WTC11 (cell line): ENCODE measurements around the gene TRPM7. TPM values are rescaled to one million over a fixed set of nuclear protein-coding genes. Genes with fewer than 3 reads are reported as not detected.

Source experiments
- ATAC-seq: fragments of 200-7000 bp; cut with Tn5 transposase; 2 replicates; pipeline ENCODE4 v1.10.0; 2021; ENCODE audit warnings: mild to moderate bottlenecking, moderate library complexity
- CTCF ChIA-PET: fragments of 300-600 bp; sonication (Branson Sonifier 250); formaldehyde crosslinking; loops from one replicate; lab custom pipeline; 2021; ENCODE audit warnings: antibody characterized with exemption; lab: Charles Lee
- POLR2A ChIA-PET: fragments of 350-600 bp; sonication (Branson Sonifier 250); formaldehyde crosslinking; loops from one replicate; lab custom pipeline; 2021; ENCODE audit warnings: antibody characterized with exemption; lab: Charles Lee
- DNase-seq: peaks from one replicate; pipeline ENCODE4 v3.0.0; 2021; ENCODE audit warnings: low spot score
- H3K27ac Mint-ChIP-seq: 2 replicates; pipeline ENCODE4 v1.8.0; 2021; ENCODE audit warnings: mixed read lengths
- H3K27me3 Mint-ChIP-seq: 2 replicates; pipeline ENCODE4 v1.8.0; 2021; ENCODE audit warnings: low read depth, mild to moderate bottlenecking, moderate library complexity, mixed read lengths
- H3K36me3 Mint-ChIP-seq: 2 replicates; pipeline ENCODE4 v1.8.0; 2021; ENCODE audit warnings: mixed read lengths
- H3K4me1 Mint-ChIP-seq: 2 replicates; pipeline ENCODE4 v1.8.0; 2022; ENCODE audit warnings: mixed read lengths
- H3K4me3 Mint-ChIP-seq: 2 replicates; pipeline ENCODE4 v1.8.0; 2021; ENCODE audit warnings: mild to moderate bottlenecking, moderate library complexity, mixed read lengths
- H3K9me3 Mint-ChIP-seq: 2 replicates; pipeline ENCODE4 v1.8.0; 2021; ENCODE audit warnings: mixed read lengths
- ATF1 ChIP-seq: sonication (generic); formaldehyde crosslinking; IDR thresholded peaks from 2 replicates; pipeline ENCODE4 v1.8.1; 2023; ENCODE audit warnings: mild to moderate bottlenecking, moderate library complexity, missing genetic modification reagents
- ESRRA ChIP-seq: sonication (generic); formaldehyde crosslinking; IDR thresholded peaks from 2 replicates; pipeline ENCODE4 v1.8.1; 2022; ENCODE audit warnings: mild to moderate bottlenecking, missing genetic modification reagents, borderline replicate concordance
- FOXK1 ChIP-seq: sonication (generic); formaldehyde crosslinking; IDR thresholded peaks from 2 replicates; pipeline ENCODE4 v1.8.0; 2022; ENCODE audit warnings: mild to moderate bottlenecking, moderate library complexity, missing genetic modification reagents
- NFE2L1 ChIP-seq: sonication (generic); formaldehyde crosslinking; IDR thresholded peaks from 2 replicates; pipeline ENCODE4 v1.8.1; 2023; ENCODE audit warnings: missing genetic modification reagents
- NR3C1 ChIP-seq: sonication (generic); formaldehyde crosslinking; conservative IDR thresholded peaks from 2 replicates; pipeline ENCODE4 v1.8.1; 2023; ENCODE audit warnings: low read depth, mild to moderate bottlenecking, missing genetic modification reagents
- SP1 ChIP-seq: sonication (generic); formaldehyde crosslinking; conservative IDR thresholded peaks from 2 replicates; pipeline ENCODE4 v1.8.1; 2022; ENCODE audit warnings: missing genetic modification reagents
- ZBTB21 ChIP-seq: sonication (generic); formaldehyde crosslinking; IDR thresholded peaks from 2 replicates; pipeline ENCODE4 v1.8.1; 2023; ENCODE audit warnings: mild to moderate bottlenecking, missing genetic modification reagents, borderline replicate concordance
- ZNF121 ChIP-seq: sonication (generic); formaldehyde crosslinking; IDR thresholded peaks from 2 replicates; pipeline ENCODE4 v1.8.0; 2023; ENCODE audit warnings: missing genetic modification reagents
- ZNF416 ChIP-seq: fragments of 250-450 bp; sonication (Bioruptor Pico); IDR thresholded peaks from 2 replicates; pipeline ENCODE4 v1.9.0; 2021; ENCODE audit warnings: mild to moderate bottlenecking, inconsistent platforms
- total RNA-seq: library from RNA; stranded (reverse); gene quantifications from 3 replicates; pipeline ENCODE4 v1.2.3, GENCODE V29; 2021
- TF ChIP-seq, protein P1 (sequence below): sonication (generic); formaldehyde crosslinking; IDR thresholded peaks from 2 replicates; pipeline ENCODE4 v1.8.0; 2023; ENCODE audit warnings: missing genetic modification reagents
- TF ChIP-seq, protein P2 (sequence below): sonication (generic); formaldehyde crosslinking; IDR thresholded peaks from 2 replicates; pipeline ENCODE4 v1.8.1; 2023; ENCODE audit warnings: mild to moderate bottlenecking, missing genetic modification reagents, moderate library complexity
- TF ChIP-seq, protein P3 (sequence below): sonication (generic); formaldehyde crosslinking; IDR thresholded peaks from 2 replicates; pipeline ENCODE4 v1.8.0; 2022; ENCODE audit warnings: mild to moderate bottlenecking, missing genetic modification reagents
- TF ChIP-seq, protein P4 (sequence below): sonication (generic); formaldehyde crosslinking; conservative IDR thresholded peaks from 2 replicates; pipeline ENCODE4 v1.8.1; 2022; ENCODE audit warnings: mild to moderate bottlenecking, missing genetic modification reagents
- TF ChIP-seq, protein P5 (sequence below): fragments of 250-450 bp; sonication (Bioruptor Pico); IDR thresholded peaks from 2 replicates; pipeline ENCODE4 v2.1.2; 2022; ENCODE audit warnings: mild to moderate bottlenecking, moderate library complexity
- TF ChIP-seq, protein P6 (sequence below): sonication (generic); formaldehyde crosslinking; IDR thresholded peaks from 2 replicates; pipeline ENCODE4 v1.8.0; 2022; ENCODE audit warnings: mild to moderate bottlenecking, missing genetic modification reagents
- TF ChIP-seq, protein P7 (sequence below): sonication (generic); formaldehyde crosslinking; IDR thresholded peaks from 2 replicates; pipeline ENCODE4 v1.8.0; 2023; ENCODE audit warnings: mild to moderate bottlenecking, missing genetic modification reagents
- TF ChIP-seq, protein P8 (sequence below): sonication (generic); formaldehyde crosslinking; IDR thresholded peaks from 2 replicates; pipeline ENCODE4 v1.8.0; 2023; ENCODE audit warnings: missing genetic modification reagents, mild to moderate bottlenecking, borderline replicate concordance

Gene TRPM7
- total RNA-seq, 1 experiment from 2014 or later = 24.0 TPM

DNA sequence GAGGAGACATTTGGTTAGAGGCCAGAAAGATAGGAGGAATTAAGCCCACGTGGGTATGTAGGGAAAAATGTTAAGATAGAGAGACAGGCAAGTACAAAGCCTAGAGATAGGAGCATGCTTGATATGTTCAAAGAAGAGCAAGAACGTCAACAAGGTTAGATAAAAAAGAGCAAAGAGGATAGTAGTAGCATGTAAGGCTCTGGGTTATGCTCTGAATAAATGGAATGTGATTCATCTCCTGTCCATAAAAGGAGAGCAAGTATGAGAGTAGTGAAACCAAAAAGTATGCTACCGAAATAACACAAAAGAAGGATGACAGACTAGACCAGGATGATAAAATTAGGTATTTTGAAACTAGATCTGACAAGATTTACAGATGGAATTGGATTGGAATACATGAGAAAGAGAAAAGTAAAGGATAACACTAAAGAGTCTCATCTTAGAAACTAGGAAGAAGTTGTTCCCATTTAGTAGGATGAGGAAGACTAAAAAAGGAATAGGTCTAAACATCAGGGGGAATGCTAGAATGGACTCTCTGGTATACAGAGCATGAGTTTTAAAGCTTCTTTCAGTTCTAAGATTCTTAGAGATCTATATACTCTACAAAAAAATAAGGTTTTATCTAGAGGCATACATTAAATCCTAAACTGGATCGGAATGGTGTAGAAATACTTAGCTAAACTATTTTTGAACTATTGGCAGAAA is 59.1 kb downstream of the TRPM7 start:
- DNase-seq = no peak
- no peak overlapping the region for H3K4me3 Mint-ChIP-seq

DNA sequence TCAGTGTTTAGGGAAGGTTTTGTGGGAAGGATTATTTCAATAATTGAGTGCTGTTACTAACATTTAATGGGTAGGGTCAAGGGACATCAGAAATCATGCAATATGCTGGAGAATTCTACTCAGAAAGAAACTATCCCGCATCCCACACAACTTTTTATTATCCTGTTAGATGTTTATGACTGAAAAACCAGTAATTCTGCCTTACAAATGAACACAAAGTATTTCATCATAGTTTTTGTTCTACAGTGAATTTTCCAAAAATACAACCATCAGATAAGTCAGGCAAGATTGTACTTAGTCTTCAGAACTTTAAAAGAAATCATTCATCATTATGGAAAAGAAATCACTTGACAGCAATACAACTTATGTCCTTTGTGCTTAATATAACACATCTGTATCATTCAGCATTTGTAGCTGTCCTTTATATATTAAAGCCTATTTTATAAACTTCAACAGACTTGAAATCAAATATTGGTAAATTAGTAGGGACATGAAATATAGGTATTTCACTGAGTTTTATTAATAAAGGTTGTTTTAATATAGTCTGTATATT is 61.9 kb downstream of the TRPM7 start:
- no peak overlapping the region for H3K4me3 Mint-ChIP-seq
- no peaks in the 10 kb centered on the region for H3K4me1 Mint-ChIP-seq
- ChIA-PET CTCF (interaction anchor here (0.6 kb wide), 1 partner anchor 230 kb away, joined by 4 read pairs; no protein-coding TSS in a partner anchor), POLR2A (no interaction called here)
- DNase-seq = no peak
- ATAC-seq = no peak
- no peaks in the 10 kb centered on the region for H3K9me3 Mint-ChIP-seq
- no peak overlapping the region for H3K27ac Mint-ChIP-seq
- peaks cover 14% of the 10 kb centered on the region for H3K36me3 Mint-ChIP-seq
- H3K27me3 Mint-ChIP-seq = no peaks in the 10 kb centered on the region
- TF ChIP-seq NR3C1 (CRISPR knock-in tag) (no peak), ATF1 (no peak), ZNF121 (no peak), NFE2L1 (CRISPR knock-in tag) (no peak), ZNF416 (CRISPR knock-in tag) (no peak), ESRRA (no peak), FOXK1 (CRISPR knock-in tag) (no peak)
- TF ChIP-seq, protein P1, sequence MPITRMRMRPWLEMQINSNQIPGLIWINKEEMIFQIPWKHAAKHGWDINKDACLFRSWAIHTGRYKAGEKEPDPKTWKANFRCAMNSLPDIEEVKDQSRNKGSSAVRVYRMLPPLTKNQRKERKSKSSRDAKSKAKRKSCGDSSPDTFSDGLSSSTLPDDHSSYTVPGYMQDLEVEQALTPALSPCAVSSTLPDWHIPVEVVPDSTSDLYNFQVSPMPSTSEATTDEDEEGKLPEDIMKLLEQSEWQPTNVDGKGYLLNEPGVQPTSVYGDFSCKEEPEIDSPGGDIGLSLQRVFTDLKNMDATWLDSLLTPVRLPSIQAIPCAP (CRISPR knock-in tag) = no peak
- TF ChIP-seq, protein P2, sequence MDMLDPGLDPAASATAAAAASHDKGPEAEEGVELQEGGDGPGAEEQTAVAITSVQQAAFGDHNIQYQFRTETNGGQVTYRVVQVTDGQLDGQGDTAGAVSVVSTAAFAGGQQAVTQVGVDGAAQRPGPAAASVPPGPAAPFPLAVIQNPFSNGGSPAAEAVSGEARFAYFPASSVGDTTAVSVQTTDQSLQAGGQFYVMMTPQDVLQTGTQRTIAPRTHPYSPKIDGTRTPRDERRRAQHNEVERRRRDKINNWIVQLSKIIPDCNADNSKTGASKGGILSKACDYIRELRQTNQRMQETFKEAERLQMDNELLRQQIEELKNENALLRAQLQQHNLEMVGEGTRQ (CRISPR knock-in tag) = no peak
- TF ChIP-seq, protein P3, sequence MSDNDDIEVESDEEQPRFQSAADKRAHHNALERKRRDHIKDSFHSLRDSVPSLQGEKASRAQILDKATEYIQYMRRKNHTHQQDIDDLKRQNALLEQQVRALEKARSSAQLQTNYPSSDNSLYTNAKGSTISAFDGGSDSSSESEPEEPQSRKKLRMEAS = no peak
- TF ChIP-seq, protein P4, sequence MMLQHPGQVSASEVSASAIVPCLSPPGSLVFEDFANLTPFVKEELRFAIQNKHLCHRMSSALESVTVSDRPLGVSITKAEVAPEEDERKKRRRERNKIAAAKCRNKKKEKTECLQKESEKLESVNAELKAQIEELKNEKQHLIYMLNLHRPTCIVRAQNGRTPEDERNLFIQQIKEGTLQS (CRISPR knock-in tag) = no peak

More for the DNA sequence above, 59.1 kb downstream of the TRPM7 start:
- Mint-ChIP-seq H3K27ac (no peak overlapping the region), H3K36me3 (peaks cover 2% of the 10 kb centered on the region; the same call in 1 of the 2 replicates), H3K9me3 (no peaks in the 10 kb centered on the region), H3K27me3 (no peaks in the 10 kb centered on the region), H3K4me1 (no peaks in the 10 kb centered on the region)
- TF ChIP-seq, protein P5, sequence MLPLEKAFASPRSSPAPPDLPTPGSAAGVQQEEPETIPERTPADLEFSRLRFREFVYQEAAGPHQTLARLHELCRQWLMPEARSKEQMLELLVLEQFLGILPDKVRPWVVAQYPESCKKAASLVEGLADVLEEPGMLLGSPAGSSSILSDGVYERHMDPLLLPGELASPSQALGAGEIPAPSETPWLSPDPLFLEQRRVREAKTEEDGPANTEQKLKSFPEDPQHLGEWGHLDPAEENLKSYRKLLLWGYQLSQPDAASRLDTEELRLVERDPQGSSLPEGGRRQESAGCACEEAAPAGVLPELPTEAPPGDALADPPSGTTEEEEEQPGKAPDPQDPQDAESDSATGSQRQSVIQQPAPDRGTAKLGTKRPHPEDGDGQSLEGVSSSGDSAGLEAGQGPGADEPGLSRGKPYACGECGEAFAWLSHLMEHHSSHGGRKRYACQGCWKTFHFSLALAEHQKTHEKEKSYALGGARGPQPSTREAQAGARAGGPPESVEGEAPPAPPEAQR (CRISPR knock-in tag) = no peak
- TF ChIP-seq SP1 (CRISPR knock-in tag) (no peak), ZBTB21 (CRISPR knock-in tag) (no peak)
- TF ChIP-seq, protein P6, sequence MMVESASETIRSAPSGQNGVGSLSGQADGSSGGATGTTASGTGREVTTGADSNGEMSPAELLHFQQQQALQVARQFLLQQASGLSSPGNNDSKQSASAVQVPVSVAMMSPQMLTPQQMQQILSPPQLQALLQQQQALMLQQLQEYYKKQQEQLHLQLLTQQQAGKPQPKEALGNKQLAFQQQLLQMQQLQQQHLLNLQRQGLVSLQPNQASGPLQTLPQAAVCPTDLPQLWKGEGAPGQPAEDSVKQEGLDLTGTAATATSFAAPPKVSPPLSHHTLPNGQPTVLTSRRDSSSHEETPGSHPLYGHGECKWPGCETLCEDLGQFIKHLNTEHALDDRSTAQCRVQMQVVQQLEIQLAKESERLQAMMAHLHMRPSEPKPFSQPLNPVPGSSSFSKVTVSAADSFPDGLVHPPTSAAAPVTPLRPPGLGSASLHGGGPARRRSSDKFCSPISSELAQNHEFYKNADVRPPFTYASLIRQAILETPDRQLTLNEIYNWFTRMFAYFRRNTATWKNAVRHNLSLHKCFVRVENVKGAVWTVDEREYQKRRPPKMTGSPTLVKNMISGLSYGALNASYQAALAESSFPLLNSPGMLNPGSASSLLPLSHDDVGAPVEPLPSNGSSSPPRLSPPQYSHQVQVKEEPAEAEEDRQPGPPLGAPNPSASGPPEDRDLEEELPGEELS (CRISPR knock-in tag) = no peak
- TF ChIP-seq, protein P7, sequence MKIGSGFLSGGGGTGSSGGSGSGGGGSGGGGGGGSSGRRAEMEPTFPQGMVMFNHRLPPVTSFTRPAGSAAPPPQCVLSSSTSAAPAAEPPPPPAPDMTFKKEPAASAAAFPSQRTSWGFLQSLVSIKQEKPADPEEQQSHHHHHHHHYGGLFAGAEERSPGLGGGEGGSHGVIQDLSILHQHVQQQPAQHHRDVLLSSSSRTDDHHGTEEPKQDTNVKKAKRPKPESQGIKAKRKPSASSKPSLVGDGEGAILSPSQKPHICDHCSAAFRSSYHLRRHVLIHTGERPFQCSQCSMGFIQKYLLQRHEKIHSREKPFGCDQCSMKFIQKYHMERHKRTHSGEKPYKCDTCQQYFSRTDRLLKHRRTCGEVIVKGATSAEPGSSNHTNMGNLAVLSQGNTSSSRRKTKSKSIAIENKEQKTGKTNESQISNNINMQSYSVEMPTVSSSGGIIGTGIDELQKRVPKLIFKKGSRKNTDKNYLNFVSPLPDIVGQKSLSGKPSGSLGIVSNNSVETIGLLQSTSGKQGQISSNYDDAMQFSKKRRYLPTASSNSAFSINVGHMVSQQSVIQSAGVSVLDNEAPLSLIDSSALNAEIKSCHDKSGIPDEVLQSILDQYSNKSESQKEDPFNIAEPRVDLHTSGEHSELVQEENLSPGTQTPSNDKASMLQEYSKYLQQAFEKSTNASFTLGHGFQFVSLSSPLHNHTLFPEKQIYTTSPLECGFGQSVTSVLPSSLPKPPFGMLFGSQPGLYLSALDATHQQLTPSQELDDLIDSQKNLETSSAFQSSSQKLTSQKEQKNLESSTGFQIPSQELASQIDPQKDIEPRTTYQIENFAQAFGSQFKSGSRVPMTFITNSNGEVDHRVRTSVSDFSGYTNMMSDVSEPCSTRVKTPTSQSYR (CRISPR knock-in tag) = no peak
- TF ChIP-seq, protein P8, sequence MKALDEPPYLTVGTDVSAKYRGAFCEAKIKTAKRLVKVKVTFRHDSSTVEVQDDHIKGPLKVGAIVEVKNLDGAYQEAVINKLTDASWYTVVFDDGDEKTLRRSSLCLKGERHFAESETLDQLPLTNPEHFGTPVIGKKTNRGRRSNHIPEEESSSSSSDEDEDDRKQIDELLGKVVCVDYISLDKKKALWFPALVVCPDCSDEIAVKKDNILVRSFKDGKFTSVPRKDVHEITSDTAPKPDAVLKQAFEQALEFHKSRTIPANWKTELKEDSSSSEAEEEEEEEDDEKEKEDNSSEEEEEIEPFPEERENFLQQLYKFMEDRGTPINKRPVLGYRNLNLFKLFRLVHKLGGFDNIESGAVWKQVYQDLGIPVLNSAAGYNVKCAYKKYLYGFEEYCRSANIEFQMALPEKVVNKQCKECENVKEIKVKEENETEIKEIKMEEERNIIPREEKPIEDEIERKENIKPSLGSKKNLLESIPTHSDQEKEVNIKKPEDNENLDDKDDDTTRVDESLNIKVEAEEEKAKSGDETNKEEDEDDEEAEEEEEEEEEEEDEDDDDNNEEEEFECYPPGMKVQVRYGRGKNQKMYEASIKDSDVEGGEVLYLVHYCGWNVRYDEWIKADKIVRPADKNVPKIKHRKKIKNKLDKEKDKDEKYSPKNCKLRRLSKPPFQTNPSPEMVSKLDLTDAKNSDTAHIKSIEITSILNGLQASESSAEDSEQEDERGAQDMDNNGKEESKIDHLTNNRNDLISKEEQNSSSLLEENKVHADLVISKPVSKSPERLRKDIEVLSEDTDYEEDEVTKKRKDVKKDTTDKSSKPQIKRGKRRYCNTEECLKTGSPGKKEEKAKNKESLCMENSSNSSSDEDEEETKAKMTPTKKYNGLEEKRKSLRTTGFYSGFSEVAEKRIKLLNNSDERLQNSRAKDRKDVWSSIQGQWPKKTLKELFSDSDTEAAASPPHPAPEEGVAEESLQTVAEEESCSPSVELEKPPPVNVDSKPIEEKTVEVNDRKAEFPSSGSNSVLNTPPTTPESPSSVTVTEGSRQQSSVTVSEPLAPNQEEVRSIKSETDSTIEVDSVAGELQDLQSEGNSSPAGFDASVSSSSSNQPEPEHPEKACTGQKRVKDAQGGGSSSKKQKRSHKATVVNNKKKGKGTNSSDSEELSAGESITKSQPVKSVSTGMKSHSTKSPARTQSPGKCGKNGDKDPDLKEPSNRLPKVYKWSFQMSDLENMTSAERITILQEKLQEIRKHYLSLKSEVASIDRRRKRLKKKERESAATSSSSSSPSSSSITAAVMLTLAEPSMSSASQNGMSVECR (CRISPR knock-in tag) = no peak
- ATAC-seq = no peak
- CTCF ChIA-PET = no interaction called here
- POLR2A ChIA-PET = no interaction called here
